GM20000 (cell line): ENCODE data around the gene PAPPA2.

Experiments used
- DNase-seq: peaks from one replicate; pipeline ENCODE4 v3.0.0; 2012; ENCODE audit warnings: low spot score
- TF ChIP-seq, protein P1 (sequence below): IDR thresholded peaks from 2 replicates; pipeline ENCODE4 v1.5.1; 2012; ENCODE audit warnings: mild to moderate bottlenecking, control low read depth; ENCODE audit errors: extremely low read depth, missing control alignments

Gene PAPPA2

DNA sequence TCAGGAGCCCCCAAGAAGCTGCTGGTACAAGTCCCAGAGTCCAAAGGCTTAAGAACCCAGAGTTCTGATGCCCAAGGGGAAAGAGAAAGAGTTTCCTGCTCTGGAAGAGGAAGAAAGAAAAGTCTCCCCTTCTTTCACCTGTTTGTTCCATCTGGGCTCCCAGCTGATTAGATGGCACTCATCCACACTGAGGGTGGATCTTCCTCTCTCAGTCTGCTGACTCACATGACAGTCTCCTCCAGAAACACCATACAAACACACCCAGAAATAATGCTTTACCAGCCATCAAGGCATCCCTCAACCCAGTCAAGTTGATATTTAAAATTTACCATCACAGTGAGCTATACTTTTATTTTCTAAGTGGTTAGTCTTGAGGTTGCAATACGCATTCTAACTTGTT lies 257.9 kb downstream of the PAPPA2 start:
- no peak for DNase-seq

DNA sequence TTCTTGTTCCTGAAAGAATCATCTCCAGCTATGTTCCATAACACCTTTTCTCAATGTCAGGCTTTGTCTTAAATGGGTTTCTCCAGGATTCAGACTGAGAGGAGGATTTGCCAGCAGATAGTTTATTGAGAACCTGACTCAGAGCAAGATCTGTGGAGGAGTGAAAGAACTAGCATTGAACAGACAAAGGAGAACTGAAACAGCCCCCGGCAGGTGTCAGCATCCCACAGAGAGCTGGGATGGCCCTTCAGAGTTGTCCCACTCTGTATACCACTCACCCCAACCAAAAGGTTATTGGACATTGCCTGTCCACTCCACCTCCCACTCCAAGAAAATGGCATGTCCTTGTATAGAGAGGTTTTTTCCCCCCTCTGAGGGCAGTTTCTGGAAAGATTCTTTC lies 270.7 kb downstream of the PAPPA2 start:
- DNase-seq: peak; percentile 4
- TF ChIP-seq, protein P1, sequence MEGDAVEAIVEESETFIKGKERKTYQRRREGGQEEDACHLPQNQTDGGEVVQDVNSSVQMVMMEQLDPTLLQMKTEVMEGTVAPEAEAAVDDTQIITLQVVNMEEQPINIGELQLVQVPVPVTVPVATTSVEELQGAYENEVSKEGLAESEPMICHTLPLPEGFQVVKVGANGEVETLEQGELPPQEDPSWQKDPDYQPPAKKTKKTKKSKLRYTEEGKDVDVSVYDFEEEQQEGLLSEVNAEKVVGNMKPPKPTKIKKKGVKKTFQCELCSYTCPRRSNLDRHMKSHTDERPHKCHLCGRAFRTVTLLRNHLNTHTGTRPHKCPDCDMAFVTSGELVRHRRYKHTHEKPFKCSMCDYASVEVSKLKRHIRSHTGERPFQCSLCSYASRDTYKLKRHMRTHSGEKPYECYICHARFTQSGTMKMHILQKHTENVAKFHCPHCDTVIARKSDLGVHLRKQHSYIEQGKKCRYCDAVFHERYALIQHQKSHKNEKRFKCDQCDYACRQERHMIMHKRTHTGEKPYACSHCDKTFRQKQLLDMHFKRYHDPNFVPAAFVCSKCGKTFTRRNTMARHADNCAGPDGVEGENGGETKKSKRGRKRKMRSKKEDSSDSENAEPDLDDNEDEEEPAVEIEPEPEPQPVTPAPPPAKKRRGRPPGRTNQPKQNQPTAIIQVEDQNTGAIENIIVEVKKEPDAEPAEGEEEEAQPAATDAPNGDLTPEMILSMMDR: no peak

More for the DNA sequence above, 257.9 kb downstream of the PAPPA2 start:
- TF ChIP-seq, protein P1: no peak

DNA sequence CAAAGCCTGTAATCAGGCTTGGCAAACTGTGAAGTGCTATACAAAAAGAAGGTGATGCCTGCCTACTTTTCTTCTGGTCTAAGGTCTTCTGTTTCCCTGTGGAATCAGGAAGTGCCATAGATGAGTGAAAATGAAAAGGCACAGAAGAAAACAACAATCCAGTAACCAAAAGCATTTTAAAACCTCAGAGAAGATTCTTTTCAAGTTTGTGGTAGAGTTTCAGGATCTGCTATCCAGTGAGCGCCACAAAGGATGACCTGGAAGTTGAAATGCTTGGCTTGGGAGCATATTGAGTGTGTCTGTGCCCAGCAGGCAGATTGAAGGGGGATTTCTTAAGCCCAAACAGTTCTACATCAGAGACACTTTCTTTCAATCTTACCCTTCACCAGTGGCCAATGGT lies 272.2 kb downstream of the PAPPA2 start:
- DNase-seq: no peak
- TF ChIP-seq, protein P1: no peak

DNA sequence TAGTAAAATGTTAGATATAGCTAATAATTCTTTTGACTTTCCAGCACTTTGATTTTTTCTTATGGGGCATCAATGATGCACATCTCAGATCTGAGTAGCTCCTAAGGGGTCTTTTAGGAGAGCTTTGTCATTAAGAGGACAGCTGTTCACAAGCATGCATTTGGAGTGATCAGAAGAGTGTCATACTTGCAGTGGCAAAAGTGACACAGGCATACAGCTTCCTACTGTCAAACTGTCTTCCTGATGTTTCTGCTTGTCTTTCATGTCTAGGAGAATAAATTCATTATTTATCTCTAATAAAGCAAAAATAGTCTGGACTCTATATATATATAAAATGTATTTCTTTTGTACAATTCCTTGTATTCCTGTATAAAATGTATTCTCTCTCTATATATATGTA lies 273.0 kb downstream of the PAPPA2 start:
- TF ChIP-seq, protein P1: no peak
- no peak for DNase-seq

DNA sequence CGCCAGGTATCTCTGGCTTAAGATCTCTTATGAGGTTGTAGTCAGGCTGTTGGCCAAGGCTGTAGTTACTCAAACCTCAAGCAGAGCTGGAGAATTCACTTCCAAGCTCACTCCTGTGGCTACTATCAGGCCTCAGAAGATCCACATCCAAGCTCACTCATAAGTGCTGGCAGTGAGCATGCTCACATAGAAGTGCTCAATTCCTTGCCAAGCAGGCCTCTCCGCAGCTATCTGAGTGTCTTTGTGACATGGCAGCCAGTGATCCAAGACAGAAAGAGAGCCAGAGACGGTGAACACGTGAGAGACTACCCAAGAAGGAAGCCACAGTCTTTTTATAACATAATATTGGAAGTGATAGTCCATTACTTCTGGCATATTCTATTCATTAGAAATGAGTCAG lies 278.2 kb downstream of the PAPPA2 start:
- TF ChIP-seq, protein P1: no peak
- DNase-seq: no peak

DNA sequence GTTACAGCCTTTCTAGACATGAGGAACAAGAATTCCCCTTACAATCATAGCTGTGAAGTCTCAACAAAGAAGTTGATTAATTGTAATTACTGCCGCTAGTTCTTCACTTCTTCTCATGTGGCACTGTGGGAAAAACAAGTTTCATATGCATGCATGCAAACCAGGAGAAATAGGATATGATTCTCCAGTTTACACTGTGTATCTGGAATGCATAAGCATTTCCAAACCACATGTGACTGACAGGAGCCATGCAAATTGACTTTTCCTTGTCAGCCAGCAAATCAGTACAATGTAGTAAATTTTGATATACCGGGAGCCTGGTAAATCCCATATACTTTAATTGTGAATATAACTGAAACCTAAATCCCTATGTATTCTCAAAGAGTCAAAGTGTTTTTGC lies 279.3 kb downstream of the PAPPA2 start:
- DNase-seq: no peak
- TF ChIP-seq, protein P1: no peak

DNA sequence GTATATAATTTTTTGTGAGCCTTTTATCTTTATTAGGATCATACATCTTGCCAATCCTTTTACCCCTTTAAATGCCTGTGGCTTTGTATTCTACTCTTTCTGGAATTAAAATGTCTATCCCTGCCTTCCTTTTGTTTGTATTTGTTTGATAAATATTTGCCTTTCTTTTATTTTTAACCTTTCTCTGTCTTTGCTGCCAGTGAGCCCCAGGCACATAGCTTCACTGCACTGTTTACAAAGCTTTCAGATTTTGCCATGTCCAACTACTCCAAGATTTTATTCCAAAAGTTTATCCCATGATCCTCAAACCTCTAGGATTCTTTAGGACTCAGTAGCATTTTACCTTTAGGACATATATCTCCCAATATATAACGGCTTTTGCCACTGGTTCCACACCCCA lies 281.2 kb downstream of the PAPPA2 start:
- TF ChIP-seq, protein P1: no peak
- no peak for DNase-seq
